ENCODE results near the gene FADS6.
"Not testable (repeated sequence)": the region's sequence is repeated elsewhere in the genome, so short reads cannot be mapped to it uniquely, and the experiment has no call there.

Gene FADS6

GRCh38 chr17:74920306-74920620 lies 26.8 kb upstream of the FADS6 start:
- no peak for TF ChIP-seq CTCF (IDR thresholded peaks at IDR 0.05; ENCODE audit: low read depth, low read length, missing control alignments)
- DNase-seq (ENCODE audit: extremely low read depth, low read depth) = no peak

GRCh38 chr17:74919440-74920305 lies 26.2 kb upstream of the FADS6 start:
- TF ChIP-seq CTCF (IDR thresholded peaks at IDR 0.05; ENCODE audit: low read depth, low read length, missing control alignments) = peak; percentile 37
- DNase-seq (ENCODE audit: extremely low read depth, low read depth) = no peak
- no peak overlapping the region for H3K4me3 ChIP-seq (replicated peaks; ENCODE audit: low read depth, low read length)

More at GRCh38 chr17:74920306-74920620, 26.8 kb upstream of the FADS6 start:
- no peak overlapping the region for H3K4me3 ChIP-seq (replicated peaks; ENCODE audit: low read depth, low read length)

- DNase-seq (ENCODE audit: extremely low read depth, low read depth) = no peak
- no peak for TF ChIP-seq CTCF (IDR thresholded peaks at IDR 0.05; ENCODE audit: low read depth, low read length, missing control alignments)
- no peak overlapping the region for H3K4me3 ChIP-seq (replicated peaks; ENCODE audit: low read depth, low read length)
Measured at GRCh38 chr17:74918906-74919305, 25.5 kb upstream of the FADS6 start.

GRCh38 chr17:74917430-74917829 lies 24.0 kb upstream of the FADS6 start:
- no peak overlapping the region for H3K4me3 ChIP-seq (replicated peaks; ENCODE audit: low read depth, low read length)
- DNase-seq (ENCODE audit: extremely low read depth, low read depth) = no peak
- no peak for TF ChIP-seq CTCF (IDR thresholded peaks at IDR 0.05; ENCODE audit: low read depth, low read length, missing control alignments)

- no peak overlapping the region for H3K4me3 ChIP-seq (replicated peaks; ENCODE audit: low read depth, low read length)
- TF ChIP-seq CTCF (IDR thresholded peaks at IDR 0.05; ENCODE audit: low read depth, low read length, missing control alignments) = no peak
- DNase-seq (ENCODE audit: extremely low read depth, low read depth) = no peak
Measured at GRCh38 chr17:74916851-74917199, 23.4 kb upstream of the FADS6 start.

GRCh38 chr17:74916136-74916850 lies 22.9 kb upstream of the FADS6 start:
- DNase-seq (ENCODE audit: extremely low read depth, low read depth) = no peak
- TF ChIP-seq CTCF (IDR thresholded peaks at IDR 0.05; ENCODE audit: low read depth, low read length, missing control alignments) = no peak
- no peak overlapping the region for H3K4me3 ChIP-seq (replicated peaks; ENCODE audit: low read depth, low read length)

GRCh38 chr17:74911423-74911822 lies 18.0 kb upstream of the FADS6 start:
- not testable (repeated sequence) for DNase-seq (ENCODE audit: extremely low read depth, low read depth); H3K4me3 ChIP-seq (replicated peaks; ENCODE audit: low read depth, low read length)

- H3K4me3 ChIP-seq (replicated peaks; ENCODE audit: low read depth, low read length); DNase-seq (ENCODE audit: extremely low read depth, low read depth): not testable (repeated sequence)
Measured at GRCh38 chr17:74909097-74909496, 15.7 kb upstream of the FADS6 start.
